Mesothelial cell of epicardium (in vitro differentiated cells): ENCODE measurements around the gene DCAKD. TPM values are rescaled to one million over a fixed set of nuclear protein-coding genes. Genes with fewer than 3 reads are reported as not detected.

Source experiments
- DNase-seq, 2 experiments: peaks; one replicate each; pipeline ENCODE4 v3.0.0; 2021; ENCODE audit warnings: low spot score in 2 of 2; ENCODE audit not compliant: unreplicated experiment in 2 of 2
- H3K27ac Mint-ChIP-seq: 2 replicates; pipeline ENCODE4 v1.8.0; 2021; ENCODE audit warnings: mixed read lengths
- H3K27me3 Mint-ChIP-seq: 2 replicates; pipeline ENCODE4 v1.8.0; 2021; ENCODE audit warnings: low read depth, mixed read lengths
- H3K36me3 Mint-ChIP-seq: 2 replicates; pipeline ENCODE4 v1.8.0; 2021; ENCODE audit warnings: mixed read lengths
- H3K4me1 Mint-ChIP-seq: 2 replicates; pipeline ENCODE4 v1.8.0; 2021; ENCODE audit warnings: mixed read lengths
- H3K4me3 Mint-ChIP-seq: 2 replicates; pipeline ENCODE4 v1.8.0; 2021; ENCODE audit warnings: mild to moderate bottlenecking, moderate library complexity, mixed read lengths
- H3K9me3 Mint-ChIP-seq: 2 replicates; pipeline ENCODE4 v1.8.0; 2021; ENCODE audit warnings: mixed read lengths
- total RNA-seq: library from RNA; stranded (reverse); gene quantifications from 3 replicates; pipeline ENCODE4 v1.2.1, GENCODE V29; 2021
- TF ChIP-seq, protein P1 (sequence below): fragments of 200-600 bp; sonication (generic); IDR thresholded peaks from one replicate; pipeline ENCODE4 v1.5.0; 2021; ENCODE audit warnings: antibody characterized with exemption; ENCODE audit not compliant: unreplicated experiment

The DCAKD gene
- total RNA-seq, 1 donor from 2014 or later: 83.2 TPM

DNA sequence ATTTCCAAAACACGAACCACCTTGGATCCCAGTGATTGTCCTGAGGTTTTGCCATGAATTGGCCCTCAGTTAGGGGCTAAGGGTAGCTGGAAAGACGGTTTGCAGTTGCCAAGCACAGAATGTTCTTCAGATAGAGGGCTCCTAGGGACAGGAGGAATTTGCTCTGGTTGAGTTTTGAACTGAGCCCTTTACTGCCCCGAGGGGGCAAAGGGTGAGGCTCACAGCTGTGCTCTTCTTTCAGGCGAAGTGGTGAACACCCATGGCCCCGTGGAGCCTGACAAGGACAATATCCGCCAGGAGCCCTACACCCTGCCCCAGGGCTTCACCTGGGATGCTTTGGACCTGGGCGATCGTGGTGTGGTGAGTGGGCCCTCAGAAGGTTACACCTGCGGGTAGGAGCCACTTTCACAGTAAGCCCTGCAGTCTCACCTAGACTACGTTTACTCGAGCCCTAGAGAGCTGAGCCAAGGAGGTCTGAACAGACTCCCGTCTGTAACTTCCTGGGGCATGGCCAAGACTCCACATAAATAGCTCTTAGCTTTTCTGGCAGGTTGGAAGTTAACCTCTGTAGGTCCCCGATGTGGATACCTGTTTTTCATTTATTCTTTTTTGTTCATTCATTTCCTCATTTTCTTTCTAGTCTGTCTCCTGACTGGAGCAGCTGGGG lies 42.1 kb upstream of the DCAKD start:
- Mint-ChIP-seq H3K9me3 (no peaks in the 10 kb centered on the region), H3K4me1 (peaks cover 2% of the 10 kb centered on the region), H3K36me3 (peaks cover 48% of the 10 kb centered on the region), H3K4me3 (no peak overlapping the region), H3K27ac (no peak overlapping the region), H3K27me3 (no peaks in the 10 kb centered on the region)
- TF ChIP-seq, protein P1, sequence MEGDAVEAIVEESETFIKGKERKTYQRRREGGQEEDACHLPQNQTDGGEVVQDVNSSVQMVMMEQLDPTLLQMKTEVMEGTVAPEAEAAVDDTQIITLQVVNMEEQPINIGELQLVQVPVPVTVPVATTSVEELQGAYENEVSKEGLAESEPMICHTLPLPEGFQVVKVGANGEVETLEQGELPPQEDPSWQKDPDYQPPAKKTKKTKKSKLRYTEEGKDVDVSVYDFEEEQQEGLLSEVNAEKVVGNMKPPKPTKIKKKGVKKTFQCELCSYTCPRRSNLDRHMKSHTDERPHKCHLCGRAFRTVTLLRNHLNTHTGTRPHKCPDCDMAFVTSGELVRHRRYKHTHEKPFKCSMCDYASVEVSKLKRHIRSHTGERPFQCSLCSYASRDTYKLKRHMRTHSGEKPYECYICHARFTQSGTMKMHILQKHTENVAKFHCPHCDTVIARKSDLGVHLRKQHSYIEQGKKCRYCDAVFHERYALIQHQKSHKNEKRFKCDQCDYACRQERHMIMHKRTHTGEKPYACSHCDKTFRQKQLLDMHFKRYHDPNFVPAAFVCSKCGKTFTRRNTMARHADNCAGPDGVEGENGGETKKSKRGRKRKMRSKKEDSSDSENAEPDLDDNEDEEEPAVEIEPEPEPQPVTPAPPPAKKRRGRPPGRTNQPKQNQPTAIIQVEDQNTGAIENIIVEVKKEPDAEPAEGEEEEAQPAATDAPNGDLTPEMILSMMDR: no peak
- no peak for DNase-seq

DNA sequence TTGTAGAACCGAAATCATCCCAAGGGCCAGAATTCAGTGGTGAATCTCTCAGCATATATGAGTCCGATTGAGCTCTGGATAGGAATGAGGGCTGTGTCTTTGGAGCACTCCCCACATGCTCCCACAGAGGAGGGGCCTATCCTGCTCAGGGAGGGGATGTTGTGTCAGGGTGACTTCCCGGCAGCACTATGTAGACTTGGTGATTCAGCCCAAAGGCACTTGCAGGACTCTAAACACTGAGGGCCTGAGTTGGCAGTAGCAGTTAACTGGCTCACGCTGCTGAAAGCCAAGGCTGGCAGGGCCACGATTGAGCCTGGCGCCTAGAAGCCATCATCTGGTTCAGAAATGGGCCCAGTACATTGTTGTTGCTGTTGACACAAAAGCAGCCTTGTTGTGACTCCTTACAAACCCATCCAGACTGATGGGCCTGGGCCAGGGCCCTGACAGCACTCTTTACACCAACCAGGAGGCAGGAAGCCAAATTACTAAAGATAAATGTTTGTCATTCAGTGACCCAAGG lies 41.5 kb upstream of the DCAKD start:
- DNase-seq: no peak
- no peak overlapping the region for H3K4me3 Mint-ChIP-seq
- peaks cover 48% of the 10 kb centered on the region for H3K36me3 Mint-ChIP-seq
- H3K9me3 Mint-ChIP-seq: no peaks in the 10 kb centered on the region
- peak overlapping the region; percentile 69 for H3K27ac Mint-ChIP-seq
- no peaks in the 10 kb centered on the region for H3K4me1 Mint-ChIP-seq
- TF ChIP-seq, protein P1: no peak
- no peaks in the 10 kb centered on the region for H3K27me3 Mint-ChIP-seq

DNA sequence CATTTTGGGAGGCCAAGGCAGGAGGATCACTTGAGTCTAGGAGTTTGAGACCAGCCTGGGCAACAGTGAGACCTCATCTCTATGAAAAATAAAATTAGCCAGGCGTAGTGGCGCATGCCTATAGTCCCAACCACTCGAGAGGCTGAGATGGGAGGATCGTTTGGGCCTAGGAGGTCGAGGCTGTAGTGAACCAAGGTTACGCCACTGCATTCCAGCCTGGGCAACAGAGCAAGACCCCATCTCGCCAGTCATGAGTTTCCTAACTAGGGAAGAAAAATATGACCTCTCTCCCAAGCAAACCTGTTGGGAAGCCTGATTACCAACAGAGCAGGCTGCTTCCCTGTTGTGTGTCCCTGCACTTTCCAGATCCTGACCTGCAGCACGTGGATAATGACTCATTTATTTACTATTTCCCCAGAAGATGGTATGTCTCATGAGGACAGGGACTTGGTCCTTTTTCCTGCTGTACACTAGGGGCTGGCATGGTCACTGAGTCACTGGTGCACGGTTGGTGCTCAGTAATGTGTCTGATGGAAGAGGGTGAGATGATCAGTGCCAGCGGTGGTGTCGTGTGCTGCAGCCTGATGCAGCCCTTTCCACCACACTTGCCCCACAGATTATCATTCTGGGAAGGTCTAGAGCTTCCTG lies 40.5 kb upstream of the DCAKD start:
- no peak for DNase-seq
- Mint-ChIP-seq H3K4me1 (no peaks in the 10 kb centered on the region), H3K27me3 (no peaks in the 10 kb centered on the region), H3K27ac (no peak overlapping the region), H3K4me3 (no peak overlapping the region), H3K9me3 (no peaks in the 10 kb centered on the region), H3K36me3 (peaks cover 47% of the 10 kb centered on the region)
- TF ChIP-seq, protein P1: no peak

DNA sequence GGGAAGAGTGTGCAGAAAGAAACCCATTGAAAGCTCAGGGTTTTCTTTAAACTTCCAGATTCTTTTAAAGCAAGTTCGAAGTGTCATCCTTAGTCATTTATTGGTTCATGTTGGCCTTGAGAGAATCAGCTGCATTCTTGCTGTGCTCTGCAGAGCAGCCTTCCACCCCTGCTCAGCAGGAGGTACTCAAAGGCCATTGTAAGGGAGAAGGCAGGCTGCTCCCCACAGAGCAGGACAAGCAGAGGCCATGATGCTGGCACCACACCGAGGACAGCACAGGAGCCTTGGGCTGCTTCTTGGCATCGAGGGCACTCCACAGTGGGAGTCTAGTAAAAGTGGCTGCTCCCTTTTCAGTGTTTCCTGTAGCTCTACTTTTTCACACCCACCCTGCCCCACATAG lies 39.3 kb upstream of the DCAKD start:
- Mint-ChIP-seq H3K9me3 (no peaks in the 10 kb centered on the region), H3K4me1 (no peaks in the 10 kb centered on the region), H3K36me3 (peaks cover 41% of the 10 kb centered on the region), H3K27me3 (no peaks in the 10 kb centered on the region), H3K4me3 (no peak overlapping the region), H3K27ac (no peak overlapping the region)
- TF ChIP-seq, protein P1: no peak
- no peak for DNase-seq

DNA sequence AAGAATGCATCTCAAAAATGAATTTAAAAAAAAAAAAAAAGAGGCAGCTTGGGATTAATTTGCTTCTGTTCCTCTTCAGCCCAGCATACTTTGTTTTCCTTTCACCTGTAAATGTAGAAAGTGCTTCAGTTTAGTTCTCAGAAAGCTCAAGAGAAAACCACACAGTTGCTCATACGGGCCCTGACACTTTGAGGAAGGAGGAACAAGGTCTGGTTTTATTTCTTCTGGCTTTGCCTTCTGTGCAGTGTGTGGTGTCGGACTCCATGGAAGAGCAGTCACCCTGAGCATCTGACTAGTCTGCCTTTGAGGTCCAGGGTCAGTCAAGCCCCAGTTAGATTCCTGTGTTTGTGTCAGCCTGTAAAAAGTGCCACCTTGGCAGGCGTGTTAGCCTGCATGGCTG lies 37.3 kb upstream of the DCAKD start:
- no peak for DNase-seq
- H3K27me3 Mint-ChIP-seq: no peaks in the 10 kb centered on the region
- peaks cover 43% of the 10 kb centered on the region for H3K36me3 Mint-ChIP-seq
- TF ChIP-seq, protein P1: no peak
- H3K9me3 Mint-ChIP-seq: no peaks in the 10 kb centered on the region
- H3K4me1 Mint-ChIP-seq: no peaks in the 10 kb centered on the region
- no peak overlapping the region for H3K27ac Mint-ChIP-seq
- no peak overlapping the region for H3K4me3 Mint-ChIP-seq
